Mucosa of stomach (tissue), 1 donor: Measurements from ENCODE around the gene TMPRSS2.

Experiments
- H3K27me3 ChIP-seq: one replicate; pipeline ENCODE4 v1.7.0; 2013; ENCODE audit warnings: mild to moderate bottlenecking, low read length; ENCODE audit not compliant: control insufficient read depth, insufficient read depth
- H3K36me3 ChIP-seq: one replicate; pipeline ENCODE4 v1.7.0; 2013; ENCODE audit warnings: low read length; ENCODE audit not compliant: control insufficient read depth, insufficient read depth
- H3K4me1 ChIP-seq: one replicate; pipeline ENCODE4 v1.7.0; 2013; ENCODE audit warnings: mild to moderate bottlenecking, low read length; ENCODE audit not compliant: control insufficient read depth, insufficient read depth
- H3K4me3 ChIP-seq: one replicate; pipeline ENCODE4 v1.7.0; 2013; ENCODE audit warnings: low read length
- H3K9ac ChIP-seq: one replicate; pipeline ENCODE4 v1.7.0; 2013; ENCODE audit warnings: mild to moderate bottlenecking, low read length, moderate library complexity
- H3K9me3 ChIP-seq: one replicate; pipeline ENCODE4 v1.7.0; 2013; ENCODE audit warnings: mild to moderate bottlenecking, low read length, moderate library complexity; ENCODE audit not compliant: control insufficient read depth
- donor health status: Pancreatic carcinoma.

The TMPRSS2 gene

GRCh38 chr21:41490330-41490729, 17.6 kb downstream of the TMPRSS2 start:
- Histone ChIP-seq H3K4me1 (peaks cover 40% of the 10 kb centered on the region), H3K9me3 (no peaks in the 10 kb centered on the region), H3K4me3 (no peak overlapping the region), H3K36me3 (peaks cover 21% of the 10 kb centered on the region), H3K27me3 (peaks cover 2% of the 10 kb centered on the region), H3K9ac (no peak overlapping the region)

- Histone ChIP-seq H3K9ac (no peak overlapping the region), H3K36me3 (peaks cover 21% of the 10 kb centered on the region), H3K27me3 (peaks cover 2% of the 10 kb centered on the region), H3K9me3 (no peaks in the 10 kb centered on the region), H3K4me3 (no peak overlapping the region), H3K4me1 (peaks cover 50% of the 10 kb centered on the region)
Measured at GRCh38 chr21:41489329-41489728, 18.6 kb downstream of the TMPRSS2 start.

- Histone ChIP-seq H3K36me3 (peaks cover 15% of the 10 kb centered on the region), H3K4me1 (peaks cover 57% of the 10 kb centered on the region)
Measured at GRCh38 chr21:41488080-41488479, 19.9 kb downstream of the TMPRSS2 start.

GRCh38 chr21:41487082-41487481, 20.9 kb downstream of the TMPRSS2 start:
- no peaks in the 10 kb centered on the region for H3K9me3 ChIP-seq
- no peak overlapping the region for H3K4me3 ChIP-seq
- H3K4me1 ChIP-seq, result peaks cover 57% of the 10 kb centered on the region
- peaks cover 2% of the 10 kb centered on the region for H3K27me3 ChIP-seq
- peaks cover 15% of the 10 kb centered on the region for H3K36me3 ChIP-seq
- no peak overlapping the region for H3K9ac ChIP-seq

More at GRCh38 chr21:41488080-41488479, 19.9 kb downstream of the TMPRSS2 start:
- H3K9me3 ChIP-seq, result no peaks in the 10 kb centered on the region
- no peak overlapping the region for H3K4me3 ChIP-seq
- no peak overlapping the region for H3K9ac ChIP-seq
- H3K27me3 ChIP-seq, result peaks cover 2% of the 10 kb centered on the region

GRCh38 chr21:41483973-41484372, 24.0 kb downstream of the TMPRSS2 start:
- Histone ChIP-seq H3K4me1 (peaks cover 72% of the 10 kb centered on the region), H3K9me3 (no peaks in the 10 kb centered on the region), H3K9ac (no peak overlapping the region), H3K36me3 (peaks cover 10% of the 10 kb centered on the region), H3K27me3 (peaks cover under 1% of the 10 kb centered on the region), H3K4me3 (no peak overlapping the region)

GRCh38 chr21:41483415-41483814, 24.5 kb downstream of the TMPRSS2 start:
- Histone ChIP-seq H3K9me3 (no peaks in the 10 kb centered on the region), H3K27me3 (no peaks in the 10 kb centered on the region), H3K9ac (no peak overlapping the region), H3K4me3 (no peak overlapping the region), H3K4me1 (peaks cover 74% of the 10 kb centered on the region), H3K36me3 (peaks cover 4% of the 10 kb centered on the region)

GRCh38 chr21:41482980-41483379, 25.0 kb downstream of the TMPRSS2 start:
- Histone ChIP-seq H3K36me3 (no peaks in the 10 kb centered on the region), H3K9me3 (no peaks in the 10 kb centered on the region), H3K4me3 (no peak overlapping the region), H3K27me3 (no peaks in the 10 kb centered on the region), H3K4me1 (peaks cover 74% of the 10 kb centered on the region), H3K9ac (no peak overlapping the region)

GRCh38 chr21:41482301-41482700, 25.7 kb downstream of the TMPRSS2 start:
- H3K4me3 ChIP-seq, result no peak overlapping the region
- H3K9me3 ChIP-seq, result no peaks in the 10 kb centered on the region
- peaks cover 76% of the 10 kb centered on the region for H3K4me1 ChIP-seq
- H3K36me3 ChIP-seq, result no peaks in the 10 kb centered on the region
- H3K9ac ChIP-seq, result no peak overlapping the region
- no peaks in the 10 kb centered on the region for H3K27me3 ChIP-seq

GRCh38 chr21:41481191-41481590, 26.8 kb downstream of the TMPRSS2 start:
- Histone ChIP-seq H3K4me3 (no peak overlapping the region), H3K9me3 (no peaks in the 10 kb centered on the region), H3K36me3 (no peaks in the 10 kb centered on the region), H3K27me3 (no peaks in the 10 kb centered on the region), H3K4me1 (peaks cover 66% of the 10 kb centered on the region), H3K9ac (no peak overlapping the region)

- Histone ChIP-seq H3K4me1 (peaks cover 57% of the 10 kb centered on the region), H3K27me3 (no peaks in the 10 kb centered on the region), H3K9ac (no peak overlapping the region), H3K36me3 (no peaks in the 10 kb centered on the region), H3K9me3 (no peaks in the 10 kb centered on the region), H3K4me3 (no peak overlapping the region)
Measured at GRCh38 chr21:41480086-41480690, 27.8 kb downstream of the TMPRSS2 start.

GRCh38 chr21:41479686-41480085, 28.3 kb downstream of the TMPRSS2 start:
- no peaks in the 10 kb centered on the region for H3K36me3 ChIP-seq
- no peak overlapping the region for H3K4me3 ChIP-seq
- peaks cover 52% of the 10 kb centered on the region for H3K4me1 ChIP-seq
- no peaks in the 10 kb centered on the region for H3K9me3 ChIP-seq
- H3K27me3 ChIP-seq, result no peaks in the 10 kb centered on the region
- H3K9ac ChIP-seq, result no peak overlapping the region

- H3K4me1 ChIP-seq, result peaks cover 41% of the 10 kb centered on the region
- no peaks in the 10 kb centered on the region for H3K27me3 ChIP-seq
- no peaks in the 10 kb centered on the region for H3K9me3 ChIP-seq
- H3K36me3 ChIP-seq, result no peaks in the 10 kb centered on the region
- no peak overlapping the region for H3K9ac ChIP-seq
- H3K4me3 ChIP-seq, result no peak overlapping the region
Measured at GRCh38 chr21:41478319-41479177, 29.4 kb downstream of the TMPRSS2 start.
